CD4-positive, CD25-positive, alpha-beta regulatory T cell (primary cell): Measurements from ENCODE around the gene MRPS34. TPM values are rescaled to one million over a fixed set of nuclear protein-coding genes. Genes with fewer than 3 reads are reported as not detected.
"Not testable (repeated sequence)": the region's sequence is repeated elsewhere in the genome, so short reads cannot be mapped to it uniquely, and the experiment has no call there.

Experiments
- ATAC-seq, 2 donors: fragments of 150-1000 bp; cut with Tn5 transposase; one replicate each; pipeline ENCODE4 v1.10.0; 2021; ENCODE audit warnings: low read depth in 2 of 2, moderate number of reproducible peaks in 2 of 2, moderate library complexity in 1 of 2
- DNase-seq, 3 donors: peaks; one replicate each; pipeline versions ENCODE4 v3.0.0 to v3.0.0-alpha.2; 2012 to 2022; ENCODE audit warnings: mixed read lengths in 1 of 3
- H3K27ac ChIP-seq: one replicate; pipeline ENCODE4 v1.7.0; 2013; ENCODE audit warnings: mild to moderate bottlenecking, low read length; ENCODE audit not compliant: insufficient read depth, poor library complexity, severe bottlenecking
- H3K27me3 ChIP-seq: one replicate; pipeline ENCODE4 v1.7.0; 2013; ENCODE audit warnings: low read length; ENCODE audit not compliant: control insufficient read depth, insufficient read depth
- H3K36me3 ChIP-seq: one replicate; pipeline ENCODE4 v1.7.0; 2013; ENCODE audit warnings: mild to moderate bottlenecking, low read length, moderate library complexity; ENCODE audit not compliant: control insufficient read depth, insufficient read depth
- H3K4me1 ChIP-seq: 2 replicates; pipeline ENCODE4 v1.7.0; 2013; ENCODE audit warnings: mild to moderate bottlenecking, low read length; ENCODE audit not compliant: insufficient read depth, control insufficient read depth, poor library complexity, severe bottlenecking
- H3K4me3 ChIP-seq: one replicate; pipeline ENCODE4 v1.7.0; 2013; ENCODE audit warnings: low read depth, mild to moderate bottlenecking, low read length, moderate library complexity
- H3K9me3 ChIP-seq, 2 experiments: 1 replicate in 1 of 2; 2 replicates in 1 of 2; pipeline ENCODE4 v1.7.0; 2013; ENCODE audit warnings: low read length in 2 of 2, mild to moderate bottlenecking in 1 of 2, moderate library complexity in 1 of 2; ENCODE audit not compliant: control insufficient read depth in 2 of 2
- H3K27ac Mint-ChIP-seq, 3 donors: one replicate each; pipeline ENCODE4 v1.8.0; 2020 to 2022; ENCODE audit warnings: mild to moderate bottlenecking in 3 of 3, mixed read lengths in 3 of 3, moderate library complexity in 2 of 3
- H3K27me3 Mint-ChIP-seq: one replicate; pipeline ENCODE4 v1.8.0; 2022; ENCODE audit warnings: mild to moderate bottlenecking, mixed read lengths
- H3K36me3 Mint-ChIP-seq: one replicate; pipeline ENCODE4 v1.8.0; 2020; ENCODE audit warnings: mixed read lengths
- H3K4me1 Mint-ChIP-seq, 4 donors: one replicate each; pipeline ENCODE4 v1.8.0; 2020 to 2022; ENCODE audit warnings: mixed read lengths in 4 of 4, mild to moderate bottlenecking in 1 of 4
- H3K4me3 Mint-ChIP-seq, 4 donors: one replicate each; pipeline ENCODE4 v1.8.0; 2020 to 2022; ENCODE audit warnings: mild to moderate bottlenecking in 4 of 4, mixed read lengths in 4 of 4, moderate library complexity in 3 of 4
- H3K9me3 Mint-ChIP-seq, 7 donors: one replicate each; pipeline ENCODE4 v1.8.0; 2020 to 2022; ENCODE audit warnings: mixed read lengths in 7 of 7, mild to moderate bottlenecking in 3 of 7, moderate library complexity in 2 of 7
- polyA plus RNA-seq, 4 donors: library from polyadenylated mRNA; unstranded; fragments of 300-500 nt; fragmentation: Illumina TruSeq; gene quantifications; one replicate each; pipeline ENCODE4 v1.2.3, GENCODE V29; 2021
- total RNA-seq: library from RNA; stranded (reverse); gene quantifications from one replicate; pipeline ENCODE4 v1.2.3, GENCODE V29; 2022

MRPS34 gene
- total and polyA plus RNA-seq, 5 donors from 2014 or later, result 46.5 to 176 (median 152) TPM

DNA sequence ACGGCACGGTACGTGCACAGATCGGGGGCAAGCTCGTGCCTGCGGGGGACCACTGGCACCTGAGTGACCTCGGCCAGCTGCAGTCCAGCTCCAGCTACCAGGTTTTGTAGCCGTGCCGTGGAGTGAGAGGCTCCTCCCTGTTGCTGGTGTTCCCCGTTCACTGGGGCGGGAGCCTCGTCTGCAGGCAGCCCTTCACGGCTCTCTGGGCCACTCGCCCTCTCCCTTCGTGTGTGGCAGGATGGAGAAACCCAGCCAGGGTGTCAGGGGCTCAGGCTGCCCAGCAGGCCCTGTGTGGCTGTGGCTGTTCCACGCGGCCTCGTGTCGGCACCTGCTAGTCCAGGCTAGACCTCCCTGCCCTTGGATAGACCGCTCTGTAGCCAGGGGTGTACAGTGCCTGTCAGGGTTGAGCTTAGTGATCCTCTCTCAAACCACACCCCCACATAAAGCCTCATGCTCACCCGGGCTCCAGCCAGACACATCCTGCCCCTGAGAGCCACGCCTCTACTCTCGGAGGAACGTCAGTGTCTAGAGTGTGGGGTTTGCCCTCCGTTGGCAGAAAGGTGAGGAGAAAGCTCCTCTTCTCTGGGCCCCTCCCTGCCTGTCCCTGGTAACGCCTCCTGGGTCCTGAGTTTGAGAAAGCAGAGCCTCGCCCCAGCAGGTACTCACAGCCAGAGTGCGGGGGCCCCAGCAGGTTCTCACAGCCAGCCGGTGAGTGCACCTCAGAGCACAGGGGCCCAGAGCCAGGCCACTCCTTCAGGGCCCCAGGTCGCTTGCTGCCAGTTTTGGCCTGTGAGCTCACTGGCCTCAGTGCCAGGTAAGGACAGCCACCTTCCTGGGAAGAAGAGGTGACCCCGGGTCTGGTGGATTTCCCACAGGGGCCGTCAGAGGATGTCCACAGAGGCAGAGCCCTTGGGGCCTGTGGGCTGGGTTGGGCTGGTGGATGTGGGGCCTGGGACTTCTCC lies 29.3 kb downstream of the MRPS34 start:
- Mint-ChIP-seq H3K4me1 (peaks cover 0 to 2% (median 0%) of the 10 kb centered on the region in 4 donors), H3K36me3 (peaks cover 3% of the 10 kb centered on the region), H3K27me3 (no peaks in the 10 kb centered on the region), H3K27ac (no peak overlapping the region), H3K4me3 (no peak overlapping the region), H3K9me3 (no peaks in the 10 kb centered on the region)
- Histone ChIP-seq H3K4me3 (no peak overlapping the region), H3K27ac (no peak overlapping the region), H3K36me3 (peaks cover 40% of the 10 kb centered on the region), H3K4me1 (no peaks in the 10 kb centered on the region), H3K27me3 (no peaks in the 10 kb centered on the region), H3K9me3 (no peaks in the 10 kb centered on the region)
- ATAC-seq (no peak), DNase-seq (no peak)

DNA sequence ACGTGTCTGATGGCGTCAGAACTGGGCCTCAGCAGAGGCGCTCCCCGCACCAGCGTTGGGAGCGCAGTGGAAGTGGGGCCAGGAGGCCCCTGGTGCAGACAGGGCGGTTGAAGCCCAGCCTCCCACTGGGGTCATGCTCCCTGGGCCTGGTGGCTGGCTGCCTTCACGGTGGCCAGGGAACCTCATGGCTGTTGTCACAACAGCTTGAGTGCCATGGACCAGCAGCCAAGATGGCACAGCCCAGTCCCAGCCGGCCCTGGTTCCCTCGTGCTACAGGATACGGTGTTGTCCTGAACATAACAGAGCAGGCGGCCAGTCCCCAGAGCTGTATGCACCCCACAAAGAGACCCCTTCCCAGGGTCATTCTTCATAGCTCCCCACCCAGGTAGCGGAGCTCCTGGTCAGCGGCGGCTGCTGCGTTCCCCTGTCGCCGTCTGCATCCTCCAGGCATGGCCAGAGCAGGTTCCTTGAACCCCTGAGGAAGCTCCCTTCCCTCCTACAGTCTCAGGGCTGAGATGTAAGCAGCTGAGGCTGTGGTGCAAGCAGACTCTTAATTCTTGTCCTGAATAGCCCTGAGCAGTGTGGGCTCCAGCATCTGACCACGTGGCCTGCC lies 31.3 kb downstream of the MRPS34 start:
- no peak overlapping the region for H3K27ac ChIP-seq
- H3K27ac Mint-ChIP-seq, result peak overlapping the region in 1 of 3 donors; percentile 48

GRCh38 chr16:1740781-1741490 lies 32.0 kb downstream of the MRPS34 start:
- ATAC-seq (no peak), DNase-seq (no peak)
- Histone ChIP-seq H3K9me3 (no peaks in the 10 kb centered on the region), H3K27ac (no peak overlapping the region), H3K36me3 (peaks cover 16% of the 10 kb centered on the region), H3K4me1 (no peaks in the 10 kb centered on the region), H3K4me3 (no peak overlapping the region), H3K27me3 (no peaks in the 10 kb centered on the region)
- peaks cover 0 to 2% (median 0%) of the 10 kb centered on the region in 4 donors for H3K4me1 Mint-ChIP-seq
- peaks cover 3% of the 10 kb centered on the region for H3K36me3 Mint-ChIP-seq
- H3K27ac Mint-ChIP-seq, result no peak overlapping the region
- H3K9me3 Mint-ChIP-seq, result no peaks in the 10 kb centered on the region
- H3K27me3 Mint-ChIP-seq, result no peaks in the 10 kb centered on the region
- H3K4me3 Mint-ChIP-seq, result no peak overlapping the region

More for the DNA sequence above, 31.3 kb downstream of the MRPS34 start:
- Mint-ChIP-seq H3K9me3 (no peaks in the 10 kb centered on the region), H3K36me3 (peaks cover 3% of the 10 kb centered on the region), H3K27me3 (no peaks in the 10 kb centered on the region), H3K4me1 (peaks cover 0 to 2% (median 0%) of the 10 kb centered on the region in 4 donors), H3K4me3 (no peak overlapping the region)
- no peak for ATAC-seq
- DNase-seq, result no peak
- Histone ChIP-seq H3K4me3 (no peak overlapping the region), H3K36me3 (peaks cover 21% of the 10 kb centered on the region), H3K9me3 (no peaks in the 10 kb centered on the region), H3K27me3 (no peaks in the 10 kb centered on the region), H3K4me1 (no peaks in the 10 kb centered on the region)

- no peaks in the 10 kb centered on the region for H3K27me3 ChIP-seq
- H3K27me3 Mint-ChIP-seq, result no peaks in the 10 kb centered on the region
- no peaks in the 10 kb centered on the region for H3K9me3 ChIP-seq
- ATAC-seq (no peak), DNase-seq (no peak)
- peaks cover 11% of the 10 kb centered on the region for H3K36me3 ChIP-seq
- no peak overlapping the region for H3K4me3 ChIP-seq
- H3K27ac Mint-ChIP-seq, result no peak overlapping the region
- no peak overlapping the region for H3K4me3 Mint-ChIP-seq
- peaks cover 0 to 2% (median 0%) of the 10 kb centered on the region in 4 donors for H3K4me1 Mint-ChIP-seq
- no peaks in the 10 kb centered on the region for H3K4me1 ChIP-seq
- H3K36me3 Mint-ChIP-seq, result peaks cover 3% of the 10 kb centered on the region
- H3K9me3 Mint-ChIP-seq, result no peaks in the 10 kb centered on the region
- no peak overlapping the region for H3K27ac ChIP-seq
Observed at GRCh38 chr16:1740234-1740633, 32.7 kb downstream of the MRPS34 start.

DNA sequence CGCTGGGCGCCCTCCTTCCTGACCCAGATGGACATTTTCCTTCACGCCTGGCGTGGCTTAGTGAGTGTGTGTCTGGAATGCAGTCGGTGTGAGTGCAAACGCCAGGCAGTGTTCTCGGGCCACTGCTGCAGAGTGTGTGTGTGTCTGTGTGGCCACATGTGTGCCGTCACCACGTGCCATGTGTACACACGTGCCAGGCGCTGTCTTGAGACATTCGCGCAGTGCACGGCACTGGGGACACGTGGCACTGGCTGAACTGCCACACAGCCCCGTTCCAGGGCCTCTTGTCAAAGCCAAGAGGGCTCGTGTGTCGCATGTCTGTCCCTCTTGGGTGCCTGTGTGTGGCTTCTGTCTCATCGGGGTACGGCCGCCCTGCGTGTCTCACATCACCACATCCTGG lies 38.1 kb downstream of the MRPS34 start:
- H3K9me3 Mint-ChIP-seq, result no peaks in the 10 kb centered on the region
- ATAC-seq (no peak), DNase-seq (no peak)
- H3K9me3 ChIP-seq, result no peaks in the 10 kb centered on the region
- H3K4me1 ChIP-seq, result no peaks in the 10 kb centered on the region
- H3K4me3 Mint-ChIP-seq, result no peak overlapping the region
- no peak overlapping the region for H3K27ac ChIP-seq
- no peaks in the 10 kb centered on the region for H3K27me3 ChIP-seq
- H3K27ac Mint-ChIP-seq, result no peak overlapping the region
- H3K36me3 ChIP-seq, result peaks cover 27% of the 10 kb centered on the region
- H3K36me3 Mint-ChIP-seq, result peaks cover 5% of the 10 kb centered on the region
- no peaks in the 10 kb centered on the region for H3K27me3 Mint-ChIP-seq
- H3K4me3 ChIP-seq, result no peak overlapping the region
- H3K4me1 Mint-ChIP-seq, result no peaks in the 10 kb centered on the region

- Mint-ChIP-seq H3K27me3 (no peaks in the 10 kb centered on the region), H3K36me3 (peaks cover 5% of the 10 kb centered on the region), H3K27ac (no peak overlapping the region), H3K4me3 (no peak overlapping the region), H3K4me1 (no peaks in the 10 kb centered on the region), H3K9me3 (no peaks in the 10 kb centered on the region)
- no peaks in the 10 kb centered on the region for H3K9me3 ChIP-seq
- no peaks in the 10 kb centered on the region for H3K4me1 ChIP-seq
- H3K4me3 ChIP-seq, result no peak overlapping the region
- H3K27ac ChIP-seq, result no peak overlapping the region
- ATAC-seq, result no peak
- H3K27me3 ChIP-seq, result no peaks in the 10 kb centered on the region
- H3K36me3 ChIP-seq, result peaks cover 32% of the 10 kb centered on the region
- DNase-seq, result no peak
Observed at GRCh38 chr16:1734123-1734522, 38.8 kb downstream of the MRPS34 start.

GRCh38 chr16:1732551-1732987 lies 40.4 kb downstream of the MRPS34 start:
- not testable (repeated sequence) for H3K4me1 ChIP-seq, H3K27ac Mint-ChIP-seq, H3K27me3 ChIP-seq, H3K9me3 ChIP-seq, H3K4me3 ChIP-seq, DNase-seq, H3K4me1 Mint-ChIP-seq, H3K27ac ChIP-seq, H3K9me3 Mint-ChIP-seq, ATAC-seq, H3K4me3 Mint-ChIP-seq, H3K27me3 Mint-ChIP-seq, H3K36me3 Mint-ChIP-seq
- peaks cover 42% of the 10 kb centered on the region for H3K36me3 ChIP-seq
